Measurements from ENCODE around the gene ADAM22. TPM values are rescaled to one million over a fixed set of nuclear protein-coding genes. Genes with fewer than 3 reads are reported as not detected.

Gene ADAM22
- total and polyA plus RNA-seq, 2 experiments from 2014 or later, result 1.6 to 9.8 TPM

- H3K36me3 ChIP-seq (replicated peaks; ENCODE audit: insufficient read depth, low read depth), result no peaks in the 10 kb centered on the region
- no peak overlapping the region for H2AFZ ChIP-seq
- no peak overlapping the region for H3K27ac ChIP-seq
- H3K9me2 ChIP-seq (replicated peaks; ENCODE audit: insufficient read depth), result no peaks in the 10 kb centered on the region
- DNase-seq (ENCODE audit: low spot score), result no peak
- H3K4me2 ChIP-seq, result no peak overlapping the region
- no peaks in the 10 kb centered on the region for H4K20me1 ChIP-seq (ENCODE audit: insufficient read depth, poor library complexity, severe bottlenecking)
- H3K4me3 ChIP-seq, result no peak overlapping the region
- no peaks in the 10 kb centered on the region for H3K79me2 ChIP-seq
- H3K27me3 ChIP-seq, result no peaks in the 10 kb centered on the region
- 91% methylated on average over 2 of the region's 2 CpGs for WGBS (ENCODE audit: low lambda C conversion rate, missing lambda C conversion rate)
- no peaks in the 10 kb centered on the region for H3K4me1 ChIP-seq (ENCODE audit: insufficient read depth)
- TF ChIP-seq CTCF (IDR thresholded peaks at IDR 0.05; ENCODE audit: poor library complexity) (no peak), EZH2phosphoT487 (IDR thresholded peaks at IDR 0.05; ENCODE audit: low read depth, severe bottlenecking, unreplicated experiment) (no peak), EZH2 (IDR thresholded peaks at IDR 0.05; ENCODE audit: borderline replicate concordance) (no peak)
- H3K9me3 ChIP-seq (ENCODE audit: low read depth), result no peaks in the 10 kb centered on the region
These were observed 32.2 kb downstream of the ADAM22 start for GRCh38 chr7:87966271-87966670.

DNA sequence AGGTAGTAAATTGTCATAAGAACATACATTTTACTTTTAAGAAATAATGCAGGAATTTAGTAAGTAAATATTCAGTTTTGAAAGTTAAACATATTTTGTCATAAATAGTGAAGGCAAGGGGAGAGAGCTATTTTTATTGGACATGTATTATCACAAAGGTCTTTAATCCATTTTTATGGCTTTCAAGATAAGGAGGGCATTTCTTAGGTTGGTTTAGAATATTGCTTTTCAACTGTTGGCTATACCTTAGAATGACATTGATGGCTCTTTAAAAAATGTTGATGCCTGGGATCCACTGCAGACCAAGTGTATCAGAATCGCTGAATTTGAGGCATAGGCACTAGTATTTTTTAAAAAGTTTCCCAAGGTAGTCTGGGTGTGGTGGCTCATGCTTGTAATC is 34.0 kb downstream of the ADAM22 start:
- Histone ChIP-seq H3K27ac (no peak overlapping the region), H3K4me2 (peak overlapping the region; percentile 5), H3K79me2 (no peaks in the 10 kb centered on the region), H4K20me1 (ENCODE audit: insufficient read depth, poor library complexity, severe bottlenecking) (no peaks in the 10 kb centered on the region), H3K4me3 (no peak overlapping the region), H3K27me3 (no peaks in the 10 kb centered on the region), H2AFZ (no peak overlapping the region), H3K9me2 (replicated peaks; ENCODE audit: insufficient read depth) (no peaks in the 10 kb centered on the region), H3K36me3 (replicated peaks; ENCODE audit: insufficient read depth, low read depth) (no peaks in the 10 kb centered on the region), H3K4me1 (ENCODE audit: insufficient read depth) (no peaks in the 10 kb centered on the region), H3K9me3 (ENCODE audit: low read depth) (no peaks in the 10 kb centered on the region)
- 74% methylated on average over 1 of the region's 1 CpG for WGBS (ENCODE audit: low lambda C conversion rate, missing lambda C conversion rate)
- DNase-seq (ENCODE audit: low spot score), result no peak
- TF ChIP-seq EZH2 (IDR thresholded peaks at IDR 0.05; ENCODE audit: borderline replicate concordance) (no peak), CTCF (IDR thresholded peaks at IDR 0.05; ENCODE audit: poor library complexity) (no peak), EZH2phosphoT487 (IDR thresholded peaks at IDR 0.05; ENCODE audit: low read depth, severe bottlenecking, unreplicated experiment) (no peak)

DNA sequence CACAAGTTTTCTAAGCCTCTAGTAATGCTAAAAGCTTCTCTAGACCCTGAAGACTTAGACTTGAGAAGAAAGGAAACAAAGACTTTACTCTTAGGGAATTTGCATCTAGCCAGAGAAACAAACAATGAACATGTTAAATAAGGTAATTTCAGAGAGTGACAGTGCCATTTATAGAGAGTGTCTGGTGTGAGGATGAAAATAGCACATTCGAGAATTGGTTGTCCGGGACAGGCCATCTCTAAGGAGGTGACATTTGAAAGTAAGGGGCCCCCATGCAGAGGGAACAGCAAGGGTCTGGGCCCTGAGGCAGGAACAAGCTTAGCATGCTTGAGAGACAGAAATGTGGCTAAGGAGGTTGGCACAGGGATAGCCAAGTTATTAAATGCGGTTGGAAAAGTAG is 48.1 kb downstream of the ADAM22 start:
- whole genome bisulfite sequencing (ENCODE audit: low lambda C conversion rate, missing lambda C conversion rate), result 92% methylated on average over 3 of the region's 3 CpGs
- no peaks in the 10 kb centered on the region for H3K4me1 ChIP-seq (ENCODE audit: insufficient read depth)
- TF ChIP-seq CTCF (IDR thresholded peaks at IDR 0.05; ENCODE audit: poor library complexity), result no peak
- no peak for TF ChIP-seq EZH2phosphoT487 (IDR thresholded peaks at IDR 0.05; ENCODE audit: low read depth, severe bottlenecking, unreplicated experiment)
- TF ChIP-seq EZH2 (IDR thresholded peaks at IDR 0.05; ENCODE audit: borderline replicate concordance), result no peak
- H3K79me2 ChIP-seq, result no peaks in the 10 kb centered on the region
- no peaks in the 10 kb centered on the region for H3K36me3 ChIP-seq (replicated peaks; ENCODE audit: insufficient read depth, low read depth)
- no peak overlapping the region for H3K4me3 ChIP-seq
- no peaks in the 10 kb centered on the region for H3K27me3 ChIP-seq
- H3K27ac ChIP-seq, result no peak overlapping the region
- no peaks in the 10 kb centered on the region for H3K9me3 ChIP-seq (ENCODE audit: low read depth)
- H2AFZ ChIP-seq, result no peak overlapping the region
- no peak overlapping the region for H3K4me2 ChIP-seq
- no peaks in the 10 kb centered on the region for H4K20me1 ChIP-seq (ENCODE audit: insufficient read depth, poor library complexity, severe bottlenecking)
- no peak for DNase-seq (ENCODE audit: low spot score)
- H3K9me2 ChIP-seq (replicated peaks; ENCODE audit: insufficient read depth), result no peaks in the 10 kb centered on the region

GRCh38 chr7:87984088-87984487 is 50.0 kb downstream of the ADAM22 start:
- no peak overlapping the region for H3K4me2 ChIP-seq
- no peaks in the 10 kb centered on the region for H3K27me3 ChIP-seq
- H3K9me3 ChIP-seq (ENCODE audit: low read depth), result no peaks in the 10 kb centered on the region
- H4K20me1 ChIP-seq (ENCODE audit: insufficient read depth, poor library complexity, severe bottlenecking), result no peaks in the 10 kb centered on the region
- 81% methylated on average over 3 of the region's 3 CpGs for WGBS (ENCODE audit: low lambda C conversion rate, missing lambda C conversion rate)
- no peaks in the 10 kb centered on the region for H3K36me3 ChIP-seq (replicated peaks; ENCODE audit: insufficient read depth, low read depth)
- H2AFZ ChIP-seq, result no peak overlapping the region
- H3K4me3 ChIP-seq, result no peak overlapping the region
- no peak for DNase-seq (ENCODE audit: low spot score)
- TF ChIP-seq CTCF (IDR thresholded peaks at IDR 0.05; ENCODE audit: poor library complexity), result no peak
- no peak for TF ChIP-seq EZH2phosphoT487 (IDR thresholded peaks at IDR 0.05; ENCODE audit: low read depth, severe bottlenecking, unreplicated experiment)
- no peak for TF ChIP-seq EZH2 (IDR thresholded peaks at IDR 0.05; ENCODE audit: borderline replicate concordance)
- no peaks in the 10 kb centered on the region for H3K79me2 ChIP-seq
- H3K27ac ChIP-seq, result no peak overlapping the region
- H3K4me1 ChIP-seq (ENCODE audit: insufficient read depth), result no peaks in the 10 kb centered on the region
- no peaks in the 10 kb centered on the region for H3K9me2 ChIP-seq (replicated peaks; ENCODE audit: insufficient read depth)

Measured in hepatocyte (in vitro differentiated cells).